Measurements from ENCODE around the gene MAGEA4. TPM values are rescaled to one million over a fixed set of nuclear protein-coding genes. Genes with fewer than 3 reads are reported as not detected.

MAGEA4 gene
- polyA plus RNA-seq (2013, experiment 1 of 2): not detected
- polyA plus RNA-seq (2013, experiment 2 of 2): not detected

GRCh38 chrX:151912780-151913179 lies at the start of gene MAGEA4:
Gene MAGEA4 (plus strand): TSS chrX:151912889. CDS start chrX:151923665, 10,776 bp downstream.
- Histone ChIP-seq H3K4me1 (ENCODE audit: control insufficient read depth, insufficient read depth, low read length, poor library complexity, severe bottlenecking) (no peaks in the 10 kb centered on the region), H3K27ac (ENCODE audit: low read depth, low read length, severe bottlenecking) (no peak within 1 kb of the TSS), H3K36me3 (ENCODE audit: control insufficient read depth, insufficient read depth, low read length) (no peaks in the 10 kb centered on the region), H3K4me3 (ENCODE audit: extremely low read depth, insufficient read depth, low read length, poor library complexity, severe bottlenecking) (no peak within 1 kb of the TSS), H3K9me3 (ENCODE audit: control insufficient read depth, low read length) (no peaks in the 10 kb centered on the region)
- no CpG with 5 or more reads among the region's 11 CpGs for WGBS, 2 experiments (ENCODE audit: insufficient coverage in 2 of 2)

- Histone ChIP-seq H3K4me3 (ENCODE audit: extremely low read depth, insufficient read depth, low read length, poor library complexity, severe bottlenecking) (no peak overlapping the region), H3K36me3 (ENCODE audit: control insufficient read depth, insufficient read depth, low read length) (no peaks in the 10 kb centered on the region), H3K9me3 (ENCODE audit: control insufficient read depth, low read length) (no peaks in the 10 kb centered on the region), H3K4me1 (ENCODE audit: control insufficient read depth, insufficient read depth, low read length, poor library complexity, severe bottlenecking) (peaks cover 7% of the 10 kb centered on the region), H3K27ac (ENCODE audit: low read depth, low read length, severe bottlenecking) (peak overlapping the region; percentile 78)
- no CpG with 5 or more reads among the region's 1 CpG for WGBS, 2 experiments (ENCODE audit: insufficient coverage in 2 of 2)
Observed at GRCh38 chrX:151870602-151871001, 42.1 kb upstream of the MAGEA4 start.

- peaks cover 7% of the 10 kb centered on the region for H3K4me1 ChIP-seq (ENCODE audit: control insufficient read depth, insufficient read depth, low read length, poor library complexity, severe bottlenecking)
- peak overlapping the region; percentile 78 for H3K27ac ChIP-seq (ENCODE audit: low read depth, low read length, severe bottlenecking)
- no peaks in the 10 kb centered on the region for H3K9me3 ChIP-seq (ENCODE audit: control insufficient read depth, low read length)
- no peaks in the 10 kb centered on the region for H3K36me3 ChIP-seq (ENCODE audit: control insufficient read depth, insufficient read depth, low read length)
- H3K4me3 ChIP-seq (ENCODE audit: extremely low read depth, insufficient read depth, low read length, poor library complexity, severe bottlenecking): no peak overlapping the region
- 100% methylated on average over 2 of the region's 3 CpGs; no CpG with 5 or more reads in 1 of the 2 experiments for WGBS, 2 experiments (ENCODE audit: insufficient coverage in 2 of 2)
Observed at GRCh38 chrX:151871244-151871643, 41.4 kb upstream of the MAGEA4 start.

- Histone ChIP-seq H3K4me3 (ENCODE audit: extremely low read depth, insufficient read depth, low read length, poor library complexity, severe bottlenecking) (no peak overlapping the region), H3K27ac (ENCODE audit: low read depth, low read length, severe bottlenecking) (no peak overlapping the region), H3K9me3 (ENCODE audit: control insufficient read depth, low read length) (no peaks in the 10 kb centered on the region), H3K36me3 (ENCODE audit: control insufficient read depth, insufficient read depth, low read length) (no peaks in the 10 kb centered on the region), H3K4me1 (ENCODE audit: control insufficient read depth, insufficient read depth, low read length, poor library complexity, severe bottlenecking) (peaks cover 7% of the 10 kb centered on the region)
- WGBS, 2 experiments (ENCODE audit: insufficient coverage in 2 of 2): 60% methylated on average over 1 of the region's 2 CpGs; no CpG with 5 or more reads in 1 of the 2 experiments
Observed at GRCh38 chrX:151873096-151873495, 39.6 kb upstream of the MAGEA4 start.

- Histone ChIP-seq H3K4me3 (ENCODE audit: extremely low read depth, insufficient read depth, low read length, poor library complexity, severe bottlenecking) (no peak overlapping the region), H3K27ac (ENCODE audit: low read depth, low read length, severe bottlenecking) (no peak overlapping the region), H3K4me1 (ENCODE audit: control insufficient read depth, insufficient read depth, low read length, poor library complexity, severe bottlenecking) (peaks cover 5% of the 10 kb centered on the region), H3K36me3 (ENCODE audit: control insufficient read depth, insufficient read depth, low read length) (no peaks in the 10 kb centered on the region), H3K9me3 (ENCODE audit: control insufficient read depth, low read length) (no peaks in the 10 kb centered on the region)
- 70 to 92% methylated on average over 2 of the region's 5 CpGs for WGBS, 2 experiments (ENCODE audit: insufficient coverage in 2 of 2)
Observed at GRCh38 chrX:151875270-151876026, 37.2 kb upstream of the MAGEA4 start.

GRCh38 chrX:151878574-151878973 lies 34.1 kb upstream of the MAGEA4 start:
- H3K36me3 ChIP-seq (ENCODE audit: control insufficient read depth, insufficient read depth, low read length): no peaks in the 10 kb centered on the region
- no CpG with 5 or more reads among the region's 8 CpGs for WGBS, 2 experiments (ENCODE audit: insufficient coverage in 2 of 2)
- H3K4me3 ChIP-seq (ENCODE audit: extremely low read depth, insufficient read depth, low read length, poor library complexity, severe bottlenecking): no peak overlapping the region
- no peak overlapping the region for H3K27ac ChIP-seq (ENCODE audit: low read depth, low read length, severe bottlenecking)
- H3K9me3 ChIP-seq (ENCODE audit: control insufficient read depth, low read length): no peaks in the 10 kb centered on the region
- no peaks in the 10 kb centered on the region for H3K4me1 ChIP-seq (ENCODE audit: control insufficient read depth, insufficient read depth, low read length, poor library complexity, severe bottlenecking)

GRCh38 chrX:151879856-151880255 lies 32.8 kb upstream of the MAGEA4 start:
- Histone ChIP-seq H3K36me3 (ENCODE audit: control insufficient read depth, insufficient read depth, low read length) (no peaks in the 10 kb centered on the region), H3K27ac (ENCODE audit: low read depth, low read length, severe bottlenecking) (no peak overlapping the region), H3K4me1 (ENCODE audit: control insufficient read depth, insufficient read depth, low read length, poor library complexity, severe bottlenecking) (no peaks in the 10 kb centered on the region), H3K4me3 (ENCODE audit: extremely low read depth, insufficient read depth, low read length, poor library complexity, severe bottlenecking) (no peak overlapping the region), H3K9me3 (ENCODE audit: control insufficient read depth, low read length) (no peaks in the 10 kb centered on the region)
- 100% methylated on average over 2 of the region's 4 CpGs; no CpG with 5 or more reads in 1 of the 2 experiments for WGBS, 2 experiments (ENCODE audit: insufficient coverage in 2 of 2)

GRCh38 chrX:151880895-151881294 lies 31.8 kb upstream of the MAGEA4 start:
- H3K36me3 ChIP-seq (ENCODE audit: control insufficient read depth, insufficient read depth, low read length): no peaks in the 10 kb centered on the region
- WGBS, 2 experiments (ENCODE audit: insufficient coverage in 2 of 2): no CpG with 5 or more reads among the region's 2 CpGs

GRCh38 chrX:151889421-151889820 lies 23.3 kb upstream of the MAGEA4 start:
- Histone ChIP-seq H3K36me3 (ENCODE audit: control insufficient read depth, insufficient read depth, low read length) (no peaks in the 10 kb centered on the region), H3K27ac (ENCODE audit: low read depth, low read length, severe bottlenecking) (no peak overlapping the region), H3K9me3 (ENCODE audit: control insufficient read depth, low read length) (no peaks in the 10 kb centered on the region), H3K4me3 (ENCODE audit: extremely low read depth, insufficient read depth, low read length, poor library complexity, severe bottlenecking) (no peak overlapping the region), H3K4me1 (ENCODE audit: control insufficient read depth, insufficient read depth, low read length, poor library complexity, severe bottlenecking) (no peaks in the 10 kb centered on the region)
- WGBS, 2 experiments (ENCODE audit: insufficient coverage in 2 of 2): 83% methylated on average over 1 of the region's 2 CpGs; no CpG with 5 or more reads in 1 of the 2 experiments

More at GRCh38 chrX:151880895-151881294, 31.8 kb upstream of the MAGEA4 start:
- H3K9me3 ChIP-seq (ENCODE audit: control insufficient read depth, low read length): no peaks in the 10 kb centered on the region
- no peak overlapping the region for H3K27ac ChIP-seq (ENCODE audit: low read depth, low read length, severe bottlenecking)
- H3K4me1 ChIP-seq (ENCODE audit: control insufficient read depth, insufficient read depth, low read length, poor library complexity, severe bottlenecking): no peaks in the 10 kb centered on the region
- no peak overlapping the region for H3K4me3 ChIP-seq (ENCODE audit: extremely low read depth, insufficient read depth, low read length, poor library complexity, severe bottlenecking)

- 92 to 100% methylated on average over 1 to 4 of the region's 5 CpGs for WGBS, 2 experiments (ENCODE audit: insufficient coverage in 2 of 2)
- no peaks in the 10 kb centered on the region for H3K9me3 ChIP-seq (ENCODE audit: control insufficient read depth, low read length)
- H3K27ac ChIP-seq (ENCODE audit: low read depth, low read length, severe bottlenecking): no peak overlapping the region
- peaks cover 3% of the 10 kb centered on the region for H3K4me1 ChIP-seq (ENCODE audit: control insufficient read depth, insufficient read depth, low read length, poor library complexity, severe bottlenecking)
- no peak overlapping the region for H3K4me3 ChIP-seq (ENCODE audit: extremely low read depth, insufficient read depth, low read length, poor library complexity, severe bottlenecking)
- H3K36me3 ChIP-seq (ENCODE audit: control insufficient read depth, insufficient read depth, low read length): no peaks in the 10 kb centered on the region
Observed at GRCh38 chrX:151896734-151897474, 15.8 kb upstream of the MAGEA4 start.
